ENCODE results near the gene TBC1D21. TPM values are rescaled to one million over a fixed set of nuclear protein-coding genes. Genes with fewer than 3 reads are reported as not detected.

TBC1D21 gene
- polyA plus RNA-seq, 3 donors from 2014 or later = not detected

DNA sequence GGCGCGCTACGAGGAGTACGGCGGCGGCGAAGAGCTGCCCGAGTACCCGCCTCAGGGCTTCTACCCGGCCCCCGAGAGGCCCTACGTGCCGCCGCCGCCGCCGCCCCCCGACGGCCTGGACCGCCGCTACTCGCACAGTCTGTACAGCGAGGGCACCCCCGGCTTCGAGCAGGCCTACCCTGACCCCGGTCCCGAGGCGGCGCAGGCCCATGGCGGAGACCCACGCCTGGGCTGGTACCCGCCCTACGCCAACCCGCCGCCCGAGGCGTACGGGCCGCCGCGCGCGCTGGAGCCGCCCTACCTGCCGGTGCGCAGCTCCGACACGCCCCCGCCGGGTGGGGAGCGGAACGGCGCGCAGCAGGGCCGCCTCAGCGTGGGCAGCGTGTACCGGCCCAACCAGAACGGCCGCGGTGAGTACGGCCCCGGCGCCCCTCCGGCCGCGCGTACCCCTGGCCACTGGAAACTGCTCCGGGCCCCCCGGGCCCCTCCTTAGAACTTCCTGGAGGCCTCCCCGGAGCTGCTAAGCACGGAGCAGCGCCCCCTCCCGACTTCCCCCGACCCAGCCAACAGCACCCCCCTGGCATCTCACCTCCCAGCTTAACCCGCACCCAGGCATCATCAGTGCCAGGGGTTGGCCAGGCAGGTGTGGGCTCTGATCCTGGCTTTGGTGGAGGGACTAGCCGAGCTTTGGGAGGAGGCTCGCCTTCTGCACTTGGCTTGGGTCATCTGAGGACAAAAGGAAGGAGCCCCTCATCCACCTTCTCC, 54.3 kb downstream of the TBC1D21 start:
- H3K4me1 Mint-ChIP-seq = peaks cover 6 to 17% of the 10 kb centered on the region in 2 donors
- H3K36me3 Mint-ChIP-seq = no peaks in the 10 kb centered on the region
- H3K27me3 Mint-ChIP-seq (ENCODE audit: low read depth in 3 of 3) = peaks cover 11 to 17% (median 12%) of the 10 kb centered on the region in 3 donors
- H3K4me3 Mint-ChIP-seq = peak overlapping the region; percentile 59 to 74 (median 66)
- no peaks in the 10 kb centered on the region for H3K9me3 Mint-ChIP-seq
- DNase-seq = peak; percentile 40 to 67 (median 49)
- H3K27ac Mint-ChIP-seq = no peak overlapping the region

DNA sequence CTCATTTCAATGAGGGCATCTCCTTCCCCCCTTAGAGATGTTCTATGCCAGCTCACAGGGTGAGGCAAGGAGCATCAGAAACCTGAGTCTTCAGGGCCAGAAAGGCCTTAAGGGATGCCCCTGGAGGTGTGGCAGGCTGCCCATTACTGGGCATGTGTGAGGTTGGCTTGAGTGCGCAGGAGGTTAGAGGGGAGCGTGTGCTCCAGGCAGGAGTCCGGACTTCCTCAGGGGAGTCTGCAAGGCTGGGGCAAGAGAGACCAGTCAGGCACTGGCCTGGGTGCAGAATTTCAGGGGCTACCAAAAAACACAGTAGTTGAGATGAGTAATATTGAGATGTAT, 54.8 kb downstream of the TBC1D21 start:
- Mint-ChIP-seq H3K4me3 (peak overlapping the region; percentile 59 to 74 (median 66)), H3K9me3 (no peaks in the 10 kb centered on the region), H3K36me3 (no peaks in the 10 kb centered on the region), H3K27me3 (ENCODE audit: low read depth in 3 of 3) (peaks cover 11 to 16% (median 12%) of the 10 kb centered on the region in 3 donors), H3K27ac (no peak overlapping the region), H3K4me1 (peaks cover 6 to 17% of the 10 kb centered on the region in 2 donors)
- DNase-seq = no peak

DNA sequence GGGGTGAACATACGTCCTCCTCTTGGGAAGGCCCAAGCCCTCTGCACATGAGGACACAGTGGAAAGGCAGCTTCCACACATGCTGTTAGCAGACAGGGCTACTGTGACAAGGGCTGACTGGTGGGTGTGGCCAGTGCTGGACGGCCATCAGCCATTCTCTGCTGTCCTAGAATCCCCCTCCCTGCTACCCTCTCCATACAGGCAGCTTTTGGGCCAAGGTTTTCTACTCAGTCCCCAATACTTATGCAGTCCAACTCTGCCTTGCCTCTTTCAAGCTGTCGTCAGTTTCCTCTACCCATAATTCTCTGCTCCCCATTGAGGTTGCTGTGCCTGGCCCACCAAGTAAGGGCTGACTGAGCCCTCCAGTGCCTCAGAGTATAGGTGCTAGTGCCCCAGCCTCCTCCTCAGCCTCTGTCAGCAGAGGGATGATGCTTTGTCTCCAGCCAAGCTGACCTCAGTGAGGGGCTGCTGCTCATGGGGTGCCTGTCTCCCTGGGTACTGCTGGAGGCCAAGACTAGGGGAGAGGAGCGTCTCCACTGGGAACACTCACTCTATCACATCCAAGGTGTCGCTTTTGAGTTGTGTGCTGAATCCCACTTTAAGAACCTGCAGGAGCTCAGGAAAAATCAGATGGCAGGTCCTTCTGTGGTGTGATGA, 55.7 kb downstream of the TBC1D21 start:
- Mint-ChIP-seq H3K27ac (no peak overlapping the region), H3K36me3 (no peaks in the 10 kb centered on the region), H3K4me1 (peaks cover 6 to 14% of the 10 kb centered on the region in 2 donors), H3K4me3 (peak overlapping the region; percentile 3 to 46 (median 14)), H3K9me3 (no peaks in the 10 kb centered on the region), H3K27me3 (ENCODE audit: low read depth in 3 of 3) (peaks cover 11 to 13% (median 12%) of the 10 kb centered on the region in 3 donors)
- DNase-seq = no peak

DNA sequence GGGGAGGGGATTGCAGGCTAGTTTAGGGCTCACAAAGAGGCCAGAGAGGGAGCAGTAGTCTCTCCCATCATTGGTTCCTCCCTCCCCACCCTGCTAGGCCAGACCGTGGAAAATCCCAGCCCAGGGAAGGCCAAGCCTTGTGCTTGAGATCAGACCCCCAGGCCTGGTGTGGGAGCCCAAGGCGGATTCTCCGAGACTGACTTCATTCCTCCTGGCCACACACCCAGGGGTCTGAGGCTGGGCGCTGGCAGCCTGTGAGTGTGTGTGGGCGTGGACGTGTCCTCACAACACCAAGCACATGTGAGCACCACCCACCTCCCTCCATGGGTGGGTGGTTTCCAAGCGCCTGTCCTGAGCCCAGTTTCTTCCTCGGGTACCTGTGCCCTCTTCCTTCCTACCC, 57.0 kb downstream of the TBC1D21 start:
- Mint-ChIP-seq H3K36me3 (no peaks in the 10 kb centered on the region), H3K27ac (no peak overlapping the region), H3K4me3 (no peak overlapping the region), H3K27me3 (ENCODE audit: low read depth in 3 of 3) (peaks cover 12 to 13% (median 13%) of the 10 kb centered on the region in 3 donors), H3K9me3 (no peaks in the 10 kb centered on the region), H3K4me1 (peaks cover 6 to 13% of the 10 kb centered on the region in 2 donors)
- no peak for DNase-seq

DNA sequence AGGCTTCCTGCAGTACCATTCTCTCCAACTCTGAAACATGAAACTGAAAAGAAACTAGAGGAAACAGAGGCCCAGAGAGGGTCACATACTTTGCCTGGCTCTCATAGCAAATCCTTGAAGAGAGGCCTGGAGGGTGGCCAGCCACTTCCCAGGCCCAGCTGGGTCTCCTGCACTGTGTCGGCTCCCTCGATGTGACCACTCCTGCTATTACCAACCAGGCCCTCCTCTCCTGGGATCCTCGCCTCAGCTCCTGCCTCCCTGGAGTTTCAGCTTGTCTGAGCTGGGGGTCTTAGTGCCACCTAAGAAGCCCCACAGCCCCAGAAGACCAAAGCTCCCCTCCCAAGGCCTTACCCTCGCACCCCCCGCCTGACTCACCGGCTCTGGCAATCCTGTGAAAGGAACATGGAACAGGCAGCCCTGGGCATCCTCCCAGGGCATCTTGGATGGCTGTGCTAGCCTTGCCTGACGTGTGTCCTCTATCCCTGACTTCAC, 57.5 kb downstream of the TBC1D21 start:
- Mint-ChIP-seq H3K27ac (no peak overlapping the region), H3K36me3 (no peaks in the 10 kb centered on the region), H3K4me3 (no peak overlapping the region)

DNA sequence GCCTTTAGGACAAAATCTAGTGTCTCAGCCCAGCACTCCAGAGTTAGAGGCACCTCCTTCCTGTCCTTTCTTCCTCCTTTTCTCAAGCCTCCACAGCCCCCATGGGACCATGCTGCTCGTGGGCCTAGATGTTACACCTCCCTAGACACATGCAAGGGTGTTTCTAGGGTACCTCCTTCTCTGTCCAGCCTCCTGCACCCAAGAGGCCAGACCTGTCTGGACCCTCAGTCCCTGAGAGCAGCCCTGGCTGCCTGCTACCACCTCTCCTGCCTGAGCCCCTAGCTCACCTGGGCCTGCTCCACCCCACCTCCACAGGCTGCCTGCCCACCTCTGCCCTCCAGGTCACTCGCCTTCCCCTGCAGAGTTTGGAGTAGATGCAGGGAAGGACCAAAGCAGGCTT, 58.1 kb downstream of the TBC1D21 start:
- peaks cover 8 to 13% (median 9%) of the 10 kb centered on the region in 3 donors for H3K27me3 Mint-ChIP-seq (ENCODE audit: low read depth in 3 of 3)
- H3K4me1 Mint-ChIP-seq = peaks cover 6 to 8% of the 10 kb centered on the region in 2 donors
- H3K4me3 Mint-ChIP-seq = no peak overlapping the region
- H3K36me3 Mint-ChIP-seq = no peaks in the 10 kb centered on the region
- no peak overlapping the region for H3K27ac Mint-ChIP-seq
- no peaks in the 10 kb centered on the region for H3K9me3 Mint-ChIP-seq
- no peak for DNase-seq

More for the DNA sequence above, 57.5 kb downstream of the TBC1D21 start:
- Mint-ChIP-seq H3K9me3 (no peaks in the 10 kb centered on the region), H3K4me1 (peaks cover 6 to 8% of the 10 kb centered on the region in 2 donors), H3K27me3 (ENCODE audit: low read depth in 3 of 3) (peaks cover 10 to 13% (median 10%) of the 10 kb centered on the region in 3 donors)
- no peak for DNase-seq

DNA sequence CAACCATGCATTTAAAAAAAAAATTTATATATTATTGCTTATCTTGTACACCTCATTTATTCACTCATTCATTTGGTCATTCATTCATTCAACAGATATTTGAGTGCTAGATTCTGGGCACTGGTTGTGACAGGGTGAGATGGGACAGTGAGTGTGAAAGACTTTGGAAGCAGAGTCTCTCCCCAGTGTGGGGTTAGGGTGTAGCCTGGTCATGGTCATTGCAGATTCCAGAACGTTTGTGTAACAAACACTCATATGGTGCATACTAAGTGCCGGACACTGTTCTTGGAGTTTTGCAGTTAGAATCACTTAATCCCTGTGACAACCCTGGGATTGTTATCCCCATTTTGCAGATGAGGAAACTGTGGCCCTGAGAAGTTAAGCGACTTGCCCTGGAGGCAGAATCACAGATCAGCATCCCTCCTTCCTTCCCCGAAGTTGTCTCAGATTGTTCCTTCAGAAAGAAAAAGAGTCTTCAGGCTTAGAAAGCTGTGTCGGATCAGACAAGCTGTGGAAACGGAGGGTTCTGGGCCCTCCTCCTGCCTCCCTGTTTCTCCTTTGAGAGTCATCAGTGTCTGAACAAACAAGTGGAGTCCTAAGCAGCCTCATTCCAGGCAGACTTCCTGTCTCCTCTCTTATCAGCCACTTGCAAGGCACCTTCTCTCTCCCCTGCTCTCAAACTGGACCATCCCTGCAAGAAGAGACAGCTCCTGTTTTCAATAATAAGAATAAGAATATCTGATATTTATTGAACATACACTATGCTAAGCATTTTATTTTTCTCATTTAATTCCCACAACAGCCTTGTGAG, 59.2 kb downstream of the TBC1D21 start:
- Mint-ChIP-seq H3K4me3 (no peak overlapping the region), H3K27me3 (ENCODE audit: low read depth in 3 of 3) (peaks cover 8 to 13% (median 9%) of the 10 kb centered on the region in 3 donors), H3K27ac (no peak overlapping the region), H3K4me1 (peaks cover 6 to 8% of the 10 kb centered on the region in 2 donors), H3K36me3 (no peaks in the 10 kb centered on the region), H3K9me3 (no peaks in the 10 kb centered on the region)
- no peak for DNase-seq

DNA sequence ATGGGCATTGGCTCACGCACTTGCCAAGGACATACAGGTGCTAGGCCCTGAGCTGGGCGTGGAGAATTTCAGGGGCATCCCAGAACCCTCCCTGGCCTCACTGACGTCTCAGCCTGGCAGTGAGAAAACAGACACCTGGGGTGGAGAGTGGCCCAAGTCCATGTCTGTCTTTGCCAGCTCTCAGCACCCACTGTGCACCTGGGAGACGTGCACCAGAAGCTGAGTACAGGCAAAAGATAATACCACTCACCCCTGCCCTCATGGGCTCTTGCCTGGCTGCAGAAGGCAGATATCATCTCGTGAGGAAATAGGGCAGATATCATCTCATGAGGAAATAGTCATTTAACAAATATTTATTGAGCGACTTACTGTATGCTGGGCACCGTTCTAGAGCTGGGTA, 60.9 kb downstream of the TBC1D21 start:
- H3K4me3 Mint-ChIP-seq = no peak overlapping the region

DNA sequence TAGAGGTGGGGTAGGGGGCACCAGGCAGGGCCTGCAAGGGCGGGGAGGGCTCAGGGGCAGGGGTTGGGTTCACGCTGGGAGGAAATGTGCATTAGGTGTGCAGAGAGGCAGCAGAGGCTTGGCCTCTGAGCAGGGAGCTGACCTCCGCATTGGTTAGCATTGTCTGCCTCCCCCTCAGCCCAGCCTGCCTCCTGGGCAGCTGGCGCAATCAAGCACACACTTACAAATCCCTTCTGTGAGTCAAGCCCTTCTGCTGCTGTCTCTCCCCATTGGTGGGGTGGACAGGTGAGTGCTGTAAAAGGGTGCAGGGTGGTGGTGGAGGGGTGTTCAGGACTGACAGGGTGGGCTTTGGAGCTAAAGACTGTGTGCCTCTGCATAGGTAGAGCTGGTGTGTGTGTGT, 62.2 kb downstream of the TBC1D21 start:
- H3K9me3 Mint-ChIP-seq = no peaks in the 10 kb centered on the region
- H3K4me1 Mint-ChIP-seq = no peaks in the 10 kb centered on the region
- no peaks in the 10 kb centered on the region for H3K36me3 Mint-ChIP-seq
- H3K4me3 Mint-ChIP-seq = no peak overlapping the region
- peaks cover 0 to 4% (median 1%) of the 10 kb centered on the region in 3 donors for H3K27me3 Mint-ChIP-seq (ENCODE audit: low read depth in 3 of 3)
- DNase-seq = no peak
- H3K27ac Mint-ChIP-seq = no peak overlapping the region

More for the DNA sequence above, 60.9 kb downstream of the TBC1D21 start:
- no peak overlapping the region for H3K27ac Mint-ChIP-seq
- no peaks in the 10 kb centered on the region for H3K36me3 Mint-ChIP-seq
- no peaks in the 10 kb centered on the region for H3K9me3 Mint-ChIP-seq
- peaks cover under 1 to 4% (median 4%) of the 10 kb centered on the region in 3 donors for H3K27me3 Mint-ChIP-seq (ENCODE audit: low read depth in 3 of 3)
- no peak for DNase-seq
- H3K4me1 Mint-ChIP-seq = no peaks in the 10 kb centered on the region

DNA sequence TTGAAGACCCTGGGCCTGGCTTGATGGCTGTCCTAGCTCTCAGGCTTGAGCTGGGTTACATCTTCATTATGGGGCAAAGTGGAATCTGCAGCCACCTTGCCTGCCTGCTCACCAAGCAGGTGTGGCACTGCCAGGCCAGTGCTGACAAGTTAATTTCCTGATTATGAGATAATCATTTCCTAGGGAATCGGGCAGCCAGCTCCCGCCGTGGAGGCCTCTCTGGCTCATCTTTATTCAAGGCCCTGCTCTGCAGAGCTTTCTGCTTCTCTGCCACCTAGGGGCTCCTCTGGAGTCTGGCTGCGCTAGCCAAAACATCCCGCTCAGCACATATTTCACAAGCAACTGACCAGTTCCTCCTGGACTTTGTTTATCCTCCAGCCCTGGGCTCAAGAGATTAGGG, 62.8 kb downstream of the TBC1D21 start:
- Mint-ChIP-seq H3K4me3 (no peak overlapping the region), H3K9me3 (no peaks in the 10 kb centered on the region), H3K4me1 (no peaks in the 10 kb centered on the region), H3K36me3 (no peaks in the 10 kb centered on the region), H3K27ac (no peak overlapping the region), H3K27me3 (ENCODE audit: low read depth in 3 of 3) (peaks cover 0 to 1% (median 1%) of the 10 kb centered on the region in 3 donors)
- DNase-seq = no peak

DNA sequence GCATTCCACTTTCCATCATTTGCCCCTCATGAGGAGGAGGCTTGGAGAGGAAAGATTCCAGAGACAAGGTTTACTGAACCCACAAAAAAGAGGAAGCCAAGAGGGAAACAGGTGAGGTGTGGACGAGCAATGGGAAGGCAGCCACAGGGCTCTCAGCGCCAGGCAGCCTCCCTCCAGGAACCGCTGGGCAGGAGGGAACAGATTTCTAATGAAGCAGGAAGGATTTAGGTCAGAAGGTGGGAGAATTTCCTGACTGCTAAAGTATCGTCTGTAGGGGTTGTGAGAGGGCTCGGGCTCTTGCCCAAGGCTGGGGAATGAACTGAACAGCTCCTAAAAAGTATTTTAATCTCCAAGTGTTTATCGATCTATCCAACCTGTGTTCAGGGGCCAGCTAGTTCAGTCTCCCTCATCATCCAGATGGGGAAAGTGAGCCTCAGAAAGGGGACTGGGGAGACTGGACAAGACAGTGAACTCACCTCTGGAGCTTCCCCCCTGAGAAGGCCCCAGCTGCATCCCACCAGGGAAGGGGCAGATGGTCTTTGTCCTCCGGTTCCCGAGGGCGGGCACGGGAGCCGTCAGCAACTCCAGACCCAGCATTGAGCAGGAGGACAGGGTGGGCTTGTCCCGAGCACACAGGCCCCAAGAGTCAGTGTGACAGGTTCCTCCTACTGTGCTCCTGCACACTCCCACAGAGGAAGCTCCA, 63.4 kb downstream of the TBC1D21 start:
- DNase-seq = no peak
- Mint-ChIP-seq H3K4me3 (no peak overlapping the region), H3K4me1 (peaks cover 2 to 5% of the 10 kb centered on the region in 2 donors), H3K9me3 (no peaks in the 10 kb centered on the region), H3K36me3 (no peaks in the 10 kb centered on the region), H3K27me3 (ENCODE audit: low read depth in 3 of 3) (peaks cover 0 to 1% (median 1%) of the 10 kb centered on the region in 3 donors), H3K27ac (no peak overlapping the region)

DNA sequence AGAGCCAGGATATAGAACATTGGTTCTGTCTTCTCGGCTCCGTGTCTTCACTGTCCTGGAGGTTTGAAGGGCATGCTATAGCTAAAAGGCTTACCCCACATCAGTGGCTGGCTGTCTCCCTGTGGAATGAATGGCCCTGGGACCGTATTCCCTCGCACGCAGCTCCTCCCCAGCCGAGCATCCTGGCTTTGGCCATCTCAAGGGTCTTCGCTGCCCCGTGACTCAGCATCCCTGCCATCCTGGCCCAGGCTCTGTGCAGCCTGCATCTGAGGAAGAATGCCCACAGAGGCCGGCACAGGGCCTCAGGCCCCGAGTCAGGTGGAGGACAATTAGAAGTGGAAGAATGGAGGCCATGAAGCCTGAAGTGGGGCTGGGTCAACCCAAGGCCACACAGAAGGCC, 63.9 kb downstream of the TBC1D21 start:
- H3K4me1 Mint-ChIP-seq = peaks cover 5 to 7% of the 10 kb centered on the region in 2 donors
- H3K27ac Mint-ChIP-seq = no peak overlapping the region
- no peaks in the 10 kb centered on the region for H3K9me3 Mint-ChIP-seq
- no peaks in the 10 kb centered on the region for H3K36me3 Mint-ChIP-seq
- no peak for DNase-seq
- no peak overlapping the region for H3K4me3 Mint-ChIP-seq
- H3K27me3 Mint-ChIP-seq (ENCODE audit: low read depth in 3 of 3) = peaks cover 0 to 1% (median 1%) of the 10 kb centered on the region in 3 donors

DNA sequence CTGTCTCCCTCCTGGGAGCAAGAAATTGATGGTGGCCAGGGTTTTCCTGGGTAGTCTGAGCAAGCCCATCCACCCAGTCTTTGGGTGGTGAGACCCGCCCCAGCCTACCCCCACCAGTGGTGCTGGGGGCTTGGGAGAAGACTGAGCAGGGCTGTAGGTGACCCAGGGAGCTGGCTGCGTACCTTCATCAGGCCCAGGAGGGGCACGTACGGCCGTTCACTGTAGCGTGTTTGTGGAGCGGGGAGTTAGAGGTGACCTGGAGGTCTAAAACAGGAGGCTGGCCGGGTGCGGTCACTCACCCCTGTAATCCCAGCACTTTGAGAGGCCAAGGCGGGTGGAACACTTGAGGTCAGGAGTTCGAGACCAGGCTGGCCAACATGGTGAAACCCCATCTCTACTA, 64.4 kb downstream of the TBC1D21 start:
- Mint-ChIP-seq H3K27me3 (ENCODE audit: low read depth in 3 of 3) (peaks cover 0 to 1% (median 1%) of the 10 kb centered on the region in 3 donors), H3K4me3 (no peak overlapping the region), H3K27ac (no peak overlapping the region), H3K4me1 (peaks cover 5 to 10% of the 10 kb centered on the region in 2 donors), H3K9me3 (no peaks in the 10 kb centered on the region), H3K36me3 (no peaks in the 10 kb centered on the region)
- no peak for DNase-seq

Measured in immature natural killer cell (primary cell).